Dermis blood vessel endothelial cell (primary cell): ENCODE measurements around the gene CDX1. TPM values are rescaled to one million over a fixed set of nuclear protein-coding genes. Genes with fewer than 3 reads are reported as not detected.

Experiments
- DNase-seq: peaks from one replicate; pipeline ENCODE4 v3.0.0; 2010
- total RNA-seq: library from RNA; depleted of rRNA; stranded (reverse); fragments of >200 nt; gene quantifications from 2 replicates; pipeline ENCODE4 v1.2.3, GENCODE V29; 2014

CDX1 gene
- total RNA-seq, 1 donor from 2014 or later, result not detected

DNA sequence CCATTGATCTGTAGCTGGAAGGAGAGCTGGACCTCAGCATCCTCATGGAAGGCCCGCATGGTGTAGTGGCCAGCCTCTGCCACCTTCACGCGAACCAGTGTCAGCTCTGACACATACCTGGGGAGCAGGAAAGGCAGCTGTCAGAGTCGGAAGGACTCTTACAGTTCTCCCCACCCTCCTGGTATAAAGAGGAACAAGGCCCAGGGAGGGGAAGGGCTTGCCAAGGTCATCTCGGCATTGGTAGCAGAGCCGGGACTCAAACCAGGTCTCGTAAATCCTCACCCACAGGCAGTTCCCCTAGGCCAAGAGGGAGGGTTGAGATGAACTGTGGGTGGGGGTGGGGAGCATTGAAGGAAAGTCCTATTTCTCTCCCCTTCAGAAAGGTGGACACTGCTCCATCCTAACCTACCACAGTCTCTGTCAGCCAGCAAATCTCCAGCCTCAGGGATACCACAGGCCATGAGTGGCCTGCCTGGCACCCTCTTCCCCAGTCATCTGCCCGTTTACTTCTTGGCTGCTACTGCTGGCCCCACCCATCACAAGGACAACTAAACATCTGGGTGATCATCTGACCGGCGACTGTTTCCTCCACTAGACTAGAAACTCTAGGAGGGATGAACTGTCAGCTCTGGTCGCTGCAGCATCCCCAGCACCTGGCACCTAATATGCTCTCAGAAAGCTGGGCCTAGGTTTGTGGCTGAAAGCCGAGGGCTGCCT, 34.4 kb upstream of the CDX1 start:
- DNase-seq, result no peak

DNA sequence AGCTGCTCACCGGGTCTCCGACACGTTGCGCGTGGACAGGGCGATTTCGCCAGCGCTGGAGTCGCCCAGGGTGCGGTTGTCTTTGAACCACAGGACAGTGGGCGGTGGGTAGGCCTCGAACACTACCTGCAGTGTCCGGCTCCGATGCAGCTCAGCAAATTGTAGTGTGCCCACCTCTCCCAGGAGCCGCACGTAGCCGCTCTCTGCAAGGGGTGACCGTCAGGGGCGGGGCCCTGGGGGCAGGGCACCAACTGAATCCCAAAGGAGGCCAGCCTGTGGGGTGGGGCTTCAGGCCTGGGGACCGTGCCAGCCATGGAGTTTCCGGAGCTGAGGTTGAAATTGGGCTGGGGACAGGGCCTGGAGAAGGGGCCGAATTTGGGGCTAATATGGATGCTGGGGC, 33.8 kb upstream of the CDX1 start:
- DNase-seq, result no peak

DNA sequence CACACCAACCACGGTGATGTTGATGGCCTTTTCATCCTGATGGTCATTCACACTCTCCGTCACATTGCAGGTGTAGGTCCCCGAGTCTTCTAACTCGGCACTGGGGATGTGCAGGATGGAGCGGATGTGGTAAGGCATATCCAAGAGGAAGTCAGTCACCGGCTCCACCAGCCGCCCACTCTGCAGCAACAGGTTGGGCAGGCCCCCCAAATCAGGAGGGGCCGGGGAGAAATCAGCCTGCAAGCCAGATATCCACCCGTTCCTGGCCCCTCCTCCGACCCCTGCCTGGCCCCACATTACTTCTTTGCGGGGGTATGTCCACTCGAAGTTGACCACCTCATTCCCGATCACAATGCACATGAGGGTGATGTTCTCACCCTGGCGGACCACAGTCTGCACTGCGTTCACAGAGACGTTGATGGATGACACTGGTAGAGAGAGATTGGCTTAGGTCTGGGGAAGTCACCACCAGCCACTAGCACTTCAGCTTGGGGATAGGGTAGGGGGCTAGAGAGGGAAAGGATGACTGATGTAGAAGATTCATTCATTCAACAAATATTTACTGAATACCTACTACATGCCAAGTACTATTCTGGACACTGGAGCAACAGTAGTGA, 32.9 kb upstream of the CDX1 start:
- DNase-seq, result no peak

DNA sequence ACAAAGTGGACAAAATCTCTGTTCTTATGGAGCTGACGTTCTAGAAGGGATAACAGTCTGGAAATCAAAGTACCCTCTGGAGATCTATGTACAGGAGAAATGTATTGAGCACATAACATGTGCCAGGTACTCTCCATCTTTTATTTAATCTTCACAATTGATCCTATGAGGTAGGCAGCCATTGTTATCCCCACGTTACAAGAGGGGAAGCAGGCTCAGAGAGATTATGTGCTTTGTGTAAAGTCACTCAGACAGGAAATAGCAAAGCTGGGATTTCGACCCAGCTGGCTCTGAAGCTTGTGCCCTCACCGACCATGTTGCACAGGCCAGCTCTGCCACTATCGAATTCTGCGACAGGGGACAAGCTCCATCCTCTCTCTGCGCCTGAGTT, 32.4 kb upstream of the CDX1 start:
- peak; percentile 40 for DNase-seq

DNA sequence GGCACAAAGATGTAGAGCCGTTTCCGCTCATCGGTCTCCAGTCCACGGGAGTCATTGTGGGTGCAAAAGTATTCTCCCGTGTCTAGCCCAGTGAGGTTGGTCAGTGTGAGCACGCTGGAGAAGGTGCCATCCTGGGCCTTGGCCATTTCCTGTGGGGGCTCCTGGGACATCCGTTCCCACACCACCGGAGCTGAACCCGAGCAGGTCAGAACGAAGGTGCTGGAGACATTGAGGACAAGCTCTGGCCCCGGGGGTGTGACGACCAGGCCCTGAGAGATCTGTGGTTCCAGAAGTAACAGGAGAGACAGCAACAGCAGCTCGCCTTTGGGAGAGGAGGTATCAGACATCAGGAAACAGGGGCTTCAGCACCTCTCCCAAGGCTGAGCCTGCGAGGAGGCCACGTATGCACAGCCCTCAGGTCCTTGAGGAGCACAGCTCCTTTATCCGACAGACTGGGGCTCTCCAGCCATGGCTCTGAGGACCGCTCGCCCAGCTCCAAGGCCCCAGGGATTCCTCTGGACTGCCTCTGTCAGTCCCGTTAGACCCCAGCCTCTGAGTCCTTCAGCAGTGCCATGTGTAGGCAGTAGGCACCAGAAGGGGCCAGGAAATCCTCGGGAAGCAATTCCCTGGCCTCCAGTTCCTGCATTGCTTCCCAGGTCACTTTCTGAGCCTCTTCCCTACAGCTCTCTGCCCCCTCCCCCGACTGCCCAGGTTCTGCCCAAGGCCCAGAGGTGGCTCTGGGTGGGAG, 30.8 kb upstream of the CDX1 start:
- DNase-seq, result peak; percentile 43

DNA sequence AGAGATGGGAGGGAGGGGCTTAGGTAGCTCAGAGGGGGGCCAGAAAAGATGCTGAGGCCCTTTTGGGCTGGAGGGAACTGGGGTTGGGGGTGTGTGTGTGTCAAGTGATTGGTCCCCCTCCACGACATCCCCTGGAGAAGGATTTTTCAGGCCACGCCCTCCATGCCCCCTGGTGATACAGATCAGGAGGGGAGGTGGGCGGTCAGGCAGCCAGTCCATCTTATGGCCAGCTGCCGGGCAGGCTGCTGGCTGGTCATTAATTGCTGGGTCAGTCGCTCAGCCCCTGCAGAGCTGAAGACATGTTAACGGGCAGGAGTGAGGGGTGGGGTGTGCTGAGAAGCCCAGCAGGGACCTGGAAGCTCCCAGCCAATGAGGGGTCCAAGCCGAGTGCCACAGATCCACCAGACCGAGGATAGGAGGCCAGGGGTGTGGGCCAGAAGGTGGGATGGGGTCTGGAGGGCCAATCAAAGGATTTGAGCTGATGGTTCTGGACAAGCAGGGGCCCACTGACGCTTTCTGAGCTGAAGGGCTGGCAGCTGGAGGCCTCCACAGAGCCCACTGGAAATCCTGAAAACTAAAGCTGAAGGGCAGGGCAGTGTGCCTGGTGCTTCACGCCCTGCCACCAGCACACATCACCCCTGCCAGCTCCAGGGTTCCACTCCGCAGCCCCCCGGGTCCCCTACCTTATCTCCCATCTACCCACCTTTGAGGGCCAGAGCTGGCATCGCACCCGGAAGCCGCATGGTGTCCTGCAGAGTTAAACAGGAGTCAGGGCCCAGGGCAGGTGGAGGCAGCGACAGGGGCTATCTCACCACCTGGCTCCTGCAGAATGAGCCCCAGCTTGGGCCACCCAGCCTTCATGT, 30.0 kb upstream of the CDX1 start:
- no peak for DNase-seq

DNA sequence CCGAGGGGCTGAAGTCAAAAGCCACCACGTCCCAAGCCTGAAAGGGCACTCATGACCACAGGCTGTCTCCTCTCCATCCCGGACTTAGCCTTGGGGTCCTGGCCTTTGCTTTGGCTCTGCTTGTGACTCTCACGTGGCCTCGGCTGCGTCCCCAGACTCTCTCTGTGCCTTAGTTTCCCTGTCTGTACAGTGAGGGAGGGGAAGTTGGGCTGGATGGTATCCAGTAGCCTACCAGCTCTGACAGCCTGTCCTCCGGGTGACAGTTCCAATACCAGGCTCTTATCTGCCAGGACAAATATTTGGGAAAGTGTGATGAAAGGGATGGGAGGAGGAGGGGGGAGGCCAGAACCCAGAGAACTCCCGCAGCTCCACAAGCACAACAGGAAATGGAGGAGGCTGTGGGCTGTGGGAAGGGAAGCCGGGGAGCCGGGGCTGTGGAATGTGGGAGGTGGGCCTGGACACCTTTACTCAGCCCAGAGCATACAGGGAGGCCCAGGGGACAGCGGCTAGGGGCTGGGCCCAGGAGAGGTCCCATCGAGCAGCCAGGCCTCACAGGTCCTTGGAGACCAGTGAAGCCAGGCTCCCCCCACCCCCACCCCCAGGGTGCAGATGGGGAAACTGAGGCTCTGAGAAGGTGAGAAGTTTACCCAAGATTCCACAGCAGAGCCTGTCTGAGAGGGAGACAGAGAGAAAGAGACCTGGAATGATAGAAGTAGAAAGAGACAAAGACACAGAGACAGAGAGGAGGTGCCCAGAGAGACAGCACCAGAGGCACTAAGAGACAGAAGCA, 29.2 kb upstream of the CDX1 start:
- peak; percentile 32 for DNase-seq

DNA sequence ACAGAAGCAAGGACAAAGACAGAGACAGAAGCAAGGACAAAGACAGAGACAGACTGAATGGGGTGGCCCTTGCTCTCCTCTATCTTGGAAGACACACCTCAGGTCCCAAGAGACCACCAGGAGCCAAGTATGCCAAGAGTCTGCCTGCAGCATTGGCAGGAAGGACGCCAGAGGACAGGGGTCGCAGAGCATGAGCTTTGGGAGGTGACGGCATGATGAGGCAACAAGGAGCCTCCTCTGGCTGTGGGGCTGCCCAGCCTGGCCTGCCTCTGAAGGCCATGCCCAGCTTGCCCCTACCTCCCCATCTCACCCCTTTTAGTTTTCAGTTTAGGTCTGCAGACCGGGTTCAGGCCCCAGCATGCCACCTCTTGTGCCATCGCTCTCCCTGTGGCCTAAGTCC, 28.6 kb upstream of the CDX1 start:
- DNase-seq, result peak; percentile 17

DNA sequence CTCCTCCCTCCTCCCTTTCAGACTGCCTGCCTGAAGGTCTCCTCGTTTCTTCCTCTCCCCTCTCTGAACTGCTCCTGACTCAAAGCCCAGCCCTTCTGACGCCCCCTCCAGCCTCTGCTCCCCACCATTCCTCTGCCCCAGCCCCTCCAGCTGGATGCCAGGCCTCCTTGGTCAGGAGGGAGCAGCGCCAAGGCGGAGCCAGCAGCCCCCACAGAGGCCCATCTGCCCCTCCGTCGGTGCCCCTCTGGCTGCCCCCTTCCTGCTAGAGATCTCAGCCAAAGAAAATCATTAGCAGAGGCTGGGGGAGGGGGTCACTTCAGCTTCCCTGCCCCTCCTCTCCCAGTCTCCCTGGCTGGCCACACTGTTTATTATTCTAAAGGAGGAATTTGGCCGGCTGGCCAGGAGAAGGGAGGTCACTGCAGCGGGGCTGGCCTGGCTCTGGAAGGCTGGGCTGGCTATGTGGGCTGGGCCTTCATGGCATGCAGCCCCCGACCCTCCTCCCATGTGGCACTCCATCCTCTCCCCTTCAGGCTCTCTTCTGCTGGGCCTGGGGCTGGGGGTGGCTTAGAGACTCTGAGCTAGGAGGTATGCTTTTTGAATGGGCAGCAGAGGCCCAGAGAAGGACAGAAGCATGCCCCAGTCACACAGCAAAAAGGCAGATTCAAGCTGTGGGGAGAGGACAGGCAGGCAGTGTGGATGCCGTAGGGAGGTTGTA, 27.9 kb upstream of the CDX1 start:
- DNase-seq, result peak; percentile 53

DNA sequence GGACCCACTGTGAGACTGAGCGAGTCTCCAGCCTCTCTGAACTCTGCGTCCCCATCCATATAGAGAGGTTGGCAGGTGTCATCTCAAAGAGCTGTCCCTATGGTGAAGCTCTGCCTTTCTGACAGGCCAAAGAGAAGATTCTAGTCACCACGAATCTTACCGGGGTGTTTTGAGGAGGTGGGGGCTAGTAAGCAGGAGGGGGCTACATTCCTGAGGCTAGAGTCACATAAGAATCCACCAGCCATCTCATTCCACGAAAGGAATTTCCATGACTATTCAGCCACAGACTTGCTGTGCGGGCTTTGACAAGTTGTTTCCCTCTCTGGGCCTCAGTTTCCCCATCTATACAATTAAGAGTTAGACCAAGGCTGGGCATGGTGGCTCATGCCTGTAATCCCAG, 27.2 kb upstream of the CDX1 start:
- DNase-seq, result no peak

DNA sequence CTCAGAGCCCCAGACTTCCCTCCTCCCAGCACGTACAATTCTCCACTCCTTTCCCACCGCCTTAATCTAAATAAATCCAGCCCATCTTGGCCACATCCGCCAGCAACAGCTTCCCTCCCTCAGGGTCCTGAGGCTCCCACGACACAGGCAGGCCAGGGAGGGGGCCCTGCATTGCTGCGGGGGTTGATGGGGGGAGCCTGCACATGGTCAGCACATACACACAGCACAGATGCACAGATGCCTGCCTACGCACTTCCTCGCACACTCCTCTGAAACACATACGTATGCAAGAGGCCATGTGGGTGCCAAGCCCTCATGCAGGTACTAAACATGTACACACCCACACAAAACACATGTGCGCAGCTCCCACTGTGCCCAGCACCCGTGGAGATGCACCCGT, 25.7 kb upstream of the CDX1 start:
- no peak for DNase-seq

DNA sequence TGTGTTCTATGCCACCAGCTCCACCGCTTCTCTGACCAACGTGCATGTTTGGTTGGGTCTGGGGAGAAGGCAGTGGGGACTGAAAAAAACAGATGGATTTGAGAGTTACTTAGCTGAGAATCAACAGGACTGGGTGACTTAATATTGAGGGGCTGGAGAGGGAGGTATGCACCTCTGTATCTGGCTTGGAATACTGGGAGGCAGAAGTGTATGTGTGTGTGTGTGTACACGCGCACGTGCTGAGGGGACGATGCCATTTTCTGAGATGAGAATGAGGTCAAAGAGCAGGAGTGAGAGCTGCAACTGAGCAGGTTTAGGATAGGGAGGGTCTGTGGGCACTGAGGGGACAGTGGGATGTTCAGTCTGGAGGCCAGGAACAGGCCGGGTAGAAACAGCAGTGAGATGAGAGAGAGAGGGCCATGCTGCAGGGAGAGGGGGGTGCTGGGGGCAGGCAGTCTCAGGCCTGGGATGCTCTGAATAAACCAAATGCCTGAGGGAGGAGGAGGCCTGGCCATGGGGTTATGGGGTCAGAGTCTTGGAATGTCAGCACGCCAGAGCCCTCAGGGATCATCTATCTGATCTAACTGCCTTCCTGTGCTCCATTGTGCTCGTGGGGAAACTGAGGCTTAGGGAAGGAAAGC, 24.9 kb upstream of the CDX1 start:
- DNase-seq, result no peak

DNA sequence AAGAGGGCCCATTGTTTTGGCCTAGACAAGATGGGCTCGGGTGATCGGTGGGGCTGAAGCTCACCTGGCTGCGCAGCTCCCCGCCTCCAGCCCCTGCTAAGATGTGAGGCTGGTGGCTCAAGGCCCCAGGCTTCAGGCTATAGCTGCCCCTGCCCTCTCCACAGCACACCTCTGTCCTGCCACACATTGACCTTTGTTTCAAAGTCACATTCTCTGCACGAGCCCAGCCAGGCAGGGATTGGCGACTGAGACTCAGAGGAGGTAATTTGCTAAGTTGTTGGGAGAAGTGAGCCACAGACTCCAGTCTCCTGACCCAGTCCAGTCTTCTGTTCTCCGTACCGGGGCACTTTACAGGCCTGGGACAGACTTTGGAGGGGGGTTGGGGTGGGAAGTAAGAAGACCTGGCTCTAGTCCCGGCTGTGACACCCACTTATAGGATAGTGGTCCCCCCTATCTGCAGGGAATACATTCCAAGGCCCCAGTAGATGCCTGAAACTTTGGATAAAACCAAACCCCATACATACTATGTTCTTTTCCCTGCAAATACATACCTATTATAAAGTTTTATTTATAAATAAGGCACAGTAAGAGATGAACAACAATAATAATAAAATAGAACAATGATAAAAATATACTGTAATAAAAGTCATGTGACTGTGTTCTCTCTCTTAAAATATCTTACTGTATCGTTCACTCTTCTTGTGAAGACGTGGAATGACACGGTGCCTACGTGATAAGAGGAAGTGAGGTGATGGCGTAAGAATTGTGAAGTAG, 24.2 kb upstream of the CDX1 start:
- DNase-seq, result no peak

DNA sequence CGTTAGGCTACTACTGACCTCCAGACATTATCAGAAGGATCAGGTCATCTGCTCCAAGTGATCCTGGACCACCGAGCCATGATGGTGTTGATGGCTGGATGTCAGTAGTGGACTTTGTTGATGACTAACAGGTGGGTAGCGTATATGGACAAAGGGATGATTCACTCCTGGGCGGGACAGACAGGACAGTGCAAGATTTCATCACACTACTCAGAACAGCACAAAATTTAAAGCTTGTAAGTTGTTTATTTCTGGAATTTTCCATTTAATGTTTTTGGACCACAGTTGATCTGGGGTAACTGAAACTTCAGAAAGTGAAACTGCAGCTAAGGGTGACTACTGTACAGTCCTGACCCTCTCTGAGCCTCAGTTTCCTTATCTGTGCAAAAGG, 23.6 kb upstream of the CDX1 start:
- DNase-seq, result peak; percentile 46

DNA sequence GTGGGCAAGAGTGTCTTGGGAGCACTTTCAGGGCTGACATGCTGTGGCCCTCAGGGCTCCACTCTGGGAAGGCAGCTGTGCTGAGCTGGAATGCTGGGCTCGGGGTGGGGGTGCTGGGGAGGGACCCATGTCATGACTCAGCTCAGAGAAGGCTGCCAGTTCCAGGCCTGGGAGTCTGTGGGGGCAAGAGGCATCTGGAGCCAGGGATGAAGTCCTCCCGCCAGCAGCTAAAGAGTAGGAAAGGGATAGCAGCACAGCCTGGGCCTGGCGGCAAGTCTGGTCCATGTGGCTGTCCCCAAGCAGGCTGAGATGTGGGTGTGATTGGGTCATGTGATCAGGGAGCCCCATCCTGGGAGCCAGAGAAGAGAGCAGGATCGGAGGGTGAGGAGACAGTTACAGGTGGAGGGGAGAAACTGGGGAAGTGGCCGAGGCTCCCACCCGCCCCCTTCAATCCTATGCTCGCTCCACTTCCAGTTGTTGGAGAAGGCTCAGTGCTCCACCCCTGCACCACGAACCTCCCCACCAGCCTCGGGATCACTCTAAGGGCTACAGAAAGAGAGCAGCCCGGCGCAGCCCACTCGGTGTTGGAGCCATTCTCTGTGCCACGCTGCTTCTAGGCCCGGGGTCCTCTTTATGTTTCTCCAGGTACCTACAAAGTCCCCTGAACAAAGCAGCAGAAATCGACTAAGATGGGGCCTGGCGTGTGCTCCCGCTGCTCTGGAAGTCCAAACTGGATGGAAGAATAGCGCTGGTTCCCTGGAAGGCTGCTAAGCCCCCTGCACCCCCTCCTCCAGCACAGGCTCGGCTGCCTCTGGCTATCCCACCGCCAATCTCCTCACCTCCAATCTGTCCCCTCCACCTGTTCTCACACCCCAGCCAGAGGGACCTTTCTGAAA, 23.0 kb upstream of the CDX1 start:
- peak; percentile 24 for DNase-seq

DNA sequence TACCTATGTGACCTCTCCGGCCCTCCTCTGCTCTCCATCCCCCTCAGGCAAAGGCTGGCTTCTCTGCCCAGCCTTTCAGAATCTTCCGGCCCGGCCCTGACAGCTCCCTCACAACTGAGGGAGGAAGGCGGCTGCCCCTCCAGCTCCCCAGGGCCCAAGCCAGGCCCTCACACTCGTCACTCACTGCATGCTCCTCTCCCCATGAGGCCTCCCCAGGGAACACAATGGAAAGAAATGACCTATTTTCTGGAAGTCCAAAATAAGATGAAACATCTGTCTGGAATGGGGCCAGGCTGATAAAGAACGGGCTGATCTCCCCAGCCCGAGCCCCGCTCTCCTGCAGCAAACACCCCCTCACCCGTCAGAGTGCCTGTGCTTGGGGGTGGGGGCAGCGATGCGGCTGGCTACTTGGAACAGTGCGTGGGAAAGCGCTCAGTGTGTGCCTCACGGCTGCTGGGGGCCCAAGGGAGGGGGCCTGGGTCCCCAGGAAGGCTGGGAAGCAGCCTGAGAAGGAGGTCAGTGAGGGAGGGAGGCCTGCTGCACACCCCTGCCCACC, 22.3 kb upstream of the CDX1 start:
- no peak for DNase-seq

DNA sequence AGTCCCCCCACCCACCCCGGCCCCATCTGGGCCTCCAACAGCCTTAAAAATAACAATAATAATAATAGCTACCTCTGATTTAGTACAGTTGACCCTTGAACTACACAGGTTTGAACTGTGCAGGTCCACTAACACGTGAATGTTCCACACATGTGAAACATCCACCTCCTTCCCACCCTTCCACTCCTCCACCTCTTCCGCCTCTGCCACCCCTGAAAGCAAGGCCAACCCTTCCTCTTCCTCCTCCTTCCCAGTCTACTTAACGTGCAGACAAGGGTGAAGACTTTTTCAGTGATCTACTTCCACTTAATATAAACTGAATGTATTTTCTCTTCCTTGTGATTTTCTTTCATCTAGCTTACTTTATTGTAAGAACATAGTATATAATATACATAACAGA, 21.7 kb upstream of the CDX1 start:
- no peak for DNase-seq

DNA sequence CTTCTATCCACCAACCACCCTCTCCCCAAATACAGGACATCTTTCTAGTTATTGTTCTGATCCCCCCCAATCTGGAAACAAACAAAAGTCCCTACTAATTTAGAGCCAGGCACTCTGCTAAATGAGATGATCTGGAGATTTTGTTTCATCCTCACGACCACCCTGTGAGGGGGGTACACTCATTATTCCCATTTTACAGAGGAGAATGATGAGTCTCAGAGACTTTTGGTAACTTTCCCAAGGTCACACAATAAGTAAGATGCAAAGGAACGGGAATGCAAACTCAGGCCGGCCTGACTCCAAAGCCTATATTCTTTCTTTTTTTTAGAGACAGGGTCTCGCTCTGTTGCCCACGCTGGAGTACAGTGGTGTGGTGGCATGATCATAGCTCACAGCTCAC, 20.3 kb upstream of the CDX1 start:
- no peak for DNase-seq
